Colonic mucosa (tissue), 4 donors: ENCODE measurements around the gene GSS. TPM values are rescaled to one million over a fixed set of nuclear protein-coding genes. Genes with fewer than 3 reads are reported as not detected.

Source experiments
- DNase-seq: peaks from one replicate; pipeline ENCODE4 v3.0.0-alpha.2; 2020
- H3K27ac ChIP-seq: fragments of 200-600 bp; one replicate; pipeline ENCODE4 v1.8.0; 2021
- H3K27me3 ChIP-seq: fragments of 200-600 bp; one replicate; pipeline ENCODE4 v1.8.0; 2021
- H3K36me3 ChIP-seq: fragments of 200-600 bp; one replicate; pipeline ENCODE4 v1.8.0; 2021
- H3K4me1 ChIP-seq: fragments of 200-600 bp; one replicate; pipeline ENCODE4 v1.8.0; 2021; ENCODE audit warnings: mild to moderate bottlenecking
- H3K4me3 ChIP-seq: fragments of 200-600 bp; one replicate; pipeline ENCODE4 v1.8.0; 2021
- H3K9ac ChIP-seq, 2 donors: one replicate each; pipeline ENCODE4 v1.7.0; 2013; ENCODE audit warnings: control low read depth in 2 of 2, low read depth in 2 of 2, low read length in 2 of 2
- H3K9me3 ChIP-seq: fragments of 200-600 bp; one replicate; pipeline ENCODE4 v1.8.0; 2021
- CTCF ChIP-seq: fragments of 200-600 bp; IDR thresholded peaks from one replicate; pipeline ENCODE4 v1.8.0; 2022; ENCODE audit warnings: antibody characterized with exemption, mild to moderate bottlenecking
- intact Hi-C: fragments of 100-400 bp; cut with DNase I; formaldehyde crosslinking; loops from one replicate; pipeline ENCODE4 v1.14.1; 2022
- total RNA-seq, 2 donors: library from RNA; stranded (reverse); fragmentation: NEBNext Ultra II Directional in 1 of 2; extraction: Animal tissue kit (Norgen Biotek cat#: 25700) in 1 of 2; gene quantifications; one replicate each; pipeline ENCODE4 v1.2.1, GENCODE V29; 2021
- donor health status: healthy.
- donor health status: DM: no; HTN: no; CAD: no.
- donor health status: DM: no; HTN: no; CAD: no.

The GSS gene
- total RNA-seq, 2 donors from 2014 or later, result 83.4 to 109 TPM

GRCh38 chr20:34999021-34999451 lies 43.4 kb upstream of the GSS start:
- Histone ChIP-seq H3K4me1 (no peaks in the 10 kb centered on the region), H3K9ac (no peak overlapping the region), H3K27ac (no peak overlapping the region), H3K9me3 (no peaks in the 10 kb centered on the region), H3K27me3 (no peaks in the 10 kb centered on the region), H3K4me3 (no peak overlapping the region), H3K36me3 (no peaks in the 10 kb centered on the region)
- no peak for DNase-seq
- intact Hi-C loops, result no loop called here
- no peak for TF ChIP-seq CTCF

GRCh38 chr20:34998331-34998950 lies 42.8 kb upstream of the GSS start:
- no peak overlapping the region for H3K27ac ChIP-seq
- H3K36me3 ChIP-seq, result no peaks in the 10 kb centered on the region
- no peak for TF ChIP-seq CTCF
- H3K27me3 ChIP-seq, result no peaks in the 10 kb centered on the region
- H3K9me3 ChIP-seq, result no peaks in the 10 kb centered on the region
- no peak for DNase-seq
- no peak overlapping the region for H3K9ac ChIP-seq
- no peaks in the 10 kb centered on the region for H3K4me1 ChIP-seq
- H3K4me3 ChIP-seq, result no peak overlapping the region
- intact Hi-C loops, result no loop called here

GRCh38 chr20:34997774-34998173 lies 42.2 kb upstream of the GSS start:
- Histone ChIP-seq H3K36me3 (no peaks in the 10 kb centered on the region), H3K27ac (no peak overlapping the region)
- TF ChIP-seq CTCF, result no peak

DNA sequence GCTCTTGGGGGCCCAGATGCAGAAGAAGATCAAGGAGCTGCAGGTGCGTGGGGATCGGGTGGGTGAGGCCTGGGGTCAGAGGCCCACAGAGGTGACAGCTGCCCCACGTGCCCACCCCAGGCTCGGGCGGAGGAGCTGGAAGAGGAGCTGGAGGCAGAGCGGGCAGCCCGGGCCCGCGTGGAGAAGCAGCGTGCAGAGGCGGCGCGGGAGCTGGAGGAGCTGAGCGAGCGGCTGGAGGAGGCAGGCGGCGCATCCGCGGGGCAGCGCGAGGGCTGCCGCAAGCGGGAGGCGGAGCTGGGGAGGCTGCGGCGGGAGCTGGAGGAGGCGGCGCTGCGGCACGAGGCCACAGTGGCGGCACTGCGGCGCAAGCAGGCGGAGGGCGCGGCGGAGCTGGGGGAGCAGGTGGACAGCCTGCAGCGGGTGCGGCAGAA lies 41.5 kb upstream of the GSS start:
- TF ChIP-seq CTCF, result no peak
- H3K4me1 ChIP-seq, result no peaks in the 10 kb centered on the region
- H3K27me3 ChIP-seq, result no peaks in the 10 kb centered on the region
- H3K36me3 ChIP-seq, result no peaks in the 10 kb centered on the region
- intact Hi-C loops, result no loop called here
- no peak overlapping the region for H3K4me3 ChIP-seq
- no peaks in the 10 kb centered on the region for H3K9me3 ChIP-seq
- H3K9ac ChIP-seq, result no peak overlapping the region
- H3K27ac ChIP-seq, result no peak overlapping the region
- DNase-seq, result peak; percentile 63

More at GRCh38 chr20:34997774-34998173, 42.2 kb upstream of the GSS start:
- H3K9ac ChIP-seq, result peak overlapping the region in 1 of 2 donors; percentile 19
- no peaks in the 10 kb centered on the region for H3K4me1 ChIP-seq
- intact Hi-C loops, result no loop called here
- H3K27me3 ChIP-seq, result no peaks in the 10 kb centered on the region
- H3K9me3 ChIP-seq, result no peaks in the 10 kb centered on the region
- DNase-seq, result no peak
- no peak overlapping the region for H3K4me3 ChIP-seq

- TF ChIP-seq CTCF, result no peak
- no peaks in the 10 kb centered on the region for H3K27me3 ChIP-seq
- intact Hi-C loops, result no loop called here
- H3K4me3 ChIP-seq, result no peak overlapping the region
- H3K4me1 ChIP-seq, result no peaks in the 10 kb centered on the region
- H3K9me3 ChIP-seq, result no peaks in the 10 kb centered on the region
- H3K9ac ChIP-seq, result no peak overlapping the region
- no peak overlapping the region for H3K27ac ChIP-seq
- no peaks in the 10 kb centered on the region for H3K36me3 ChIP-seq
- no peak for DNase-seq
These were observed 40.8 kb upstream of the GSS start for GRCh38 chr20:34996243-34997028.
